GM10248 (cell line): ENCODE data around the gene UBXN1.

ENCODE experiments used
- CTCF ChIA-PET: fragments of 300-600 bp; sonication (Branson Sonifier 250); formaldehyde crosslinking; extraction: SDS; loops from one replicate; lab custom pipeline; 2021; ENCODE audit warnings: antibody characterized with exemption; lab: Yijun Ruan, JAX
- POLR2A ChIA-PET: fragments of 350-650 bp; sonication (Branson Sonifier 250); formaldehyde crosslinking; extraction: SDS; loops from one replicate; lab custom pipeline; 2020; ENCODE audit warnings: antibody characterized with exemption; lab: Yijun Ruan, JAX
- DNase-seq: peaks from one replicate; pipeline ENCODE4 v3.0.0; 2012; ENCODE audit errors: extremely low spot score
- CTCF ChIP-seq: IDR thresholded peaks from 2 replicates; pipeline ENCODE4 v1.5.1; 2012; ENCODE audit warnings: mild to moderate bottlenecking, low read depth; ENCODE audit errors: extremely low read depth, missing control alignments, control extremely low read depth

Gene UBXN1

GRCh38 chr11:62716206-62716605 lies 37.3 kb upstream of the UBXN1 start:
- POLR2A ChIA-PET = no interaction called here
- no peak for DNase-seq
- CTCF ChIA-PET = interaction anchor here (0.7 to 1.2 kb wide), 4 partner anchors 10 to 53 kb away, joined by 3 to 5 read pairs (median 3); partner anchors contain the start of genes HNRNPUL2 and TTC9C
- no peak for TF ChIP-seq CTCF

DNA sequence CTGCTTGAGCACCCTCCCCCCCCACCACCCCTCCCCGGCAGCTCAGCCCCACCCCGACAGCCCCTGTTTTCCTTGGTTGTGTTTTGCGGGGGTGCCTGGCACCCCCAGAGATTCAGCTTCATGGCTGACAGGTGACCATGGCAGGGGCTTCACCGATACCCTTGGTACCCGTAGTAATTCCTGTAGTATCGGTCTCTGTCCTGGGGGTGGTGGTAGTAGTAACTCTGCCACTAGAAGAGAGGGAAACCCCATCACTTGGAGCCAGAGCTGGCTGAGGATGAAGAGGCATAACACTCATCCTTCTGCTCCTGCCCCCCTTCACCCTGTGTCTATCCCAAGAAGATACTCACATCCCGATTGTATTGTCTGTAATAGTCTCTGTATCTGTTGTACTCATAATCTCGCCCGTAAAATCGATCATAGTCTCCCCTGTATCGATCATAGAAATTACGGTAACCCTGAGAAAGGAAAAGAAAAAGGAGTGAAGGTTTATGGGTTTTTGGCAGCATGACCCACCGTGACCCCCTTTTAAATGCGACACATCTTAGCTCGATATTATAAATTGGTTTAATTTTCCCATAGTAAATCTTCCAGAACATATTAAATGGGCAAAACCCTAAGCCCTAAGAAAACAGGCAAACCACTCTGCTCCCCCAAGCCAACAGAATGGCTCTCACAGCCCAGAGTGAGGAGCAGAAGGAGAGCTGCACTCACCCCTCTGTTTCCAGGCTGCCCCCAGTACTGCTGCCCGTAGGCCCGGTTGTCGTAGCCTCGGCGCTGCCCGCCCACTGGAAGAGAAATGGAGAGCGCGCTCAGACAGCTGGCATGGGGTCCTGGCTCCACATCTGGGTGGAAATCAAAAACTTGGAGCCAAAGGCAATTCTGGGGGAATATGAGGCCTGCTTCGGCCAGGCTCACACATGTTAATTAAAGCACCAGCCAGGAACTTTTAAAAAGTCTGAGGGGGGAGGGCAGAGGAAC lies 36.6 kb upstream of the UBXN1 start:
- ChIA-PET CTCF (interaction anchor here (0.7 to 1.2 kb wide), 4 partner anchors 9 to 52 kb away, joined by 3 to 5 read pairs (median 3); partner anchors contain the start of genes HNRNPUL2 and TTC9C), POLR2A (interaction anchor here (0.6 kb wide), 2 partner anchors 12 to 72 kb away, joined by 3 read pairs; partner anchors contain the start of gene TMEM179B)
- TF ChIP-seq CTCF = no peak
- no peak for DNase-seq

GRCh38 chr11:62713343-62713742 lies 34.5 kb upstream of the UBXN1 start:
- TF ChIP-seq CTCF = no peak
- ChIA-PET POLR2A (interaction anchor here (0.7 to 0.8 kb wide), 2 partner anchors 13 to 48 kb away, joined by 4 to 5 read pairs; partner anchors contain the start of genes C11orf98 and CSKMT), CTCF (interaction anchor here (1.0 to 2.8 kb wide), 2 partner anchors 10 to 19 kb away, joined by 3 to 10 read pairs; no protein-coding TSS in a partner anchor)
- no peak for DNase-seq

GRCh38 chr11:62712861-62713260 lies 34.0 kb upstream of the UBXN1 start:
- ChIA-PET POLR2A (no interaction called here), CTCF (interaction anchor here (1.0 to 2.8 kb wide), 2 partner anchors 11 to 19 kb away, joined by 3 to 10 read pairs; no protein-coding TSS in a partner anchor)
- DNase-seq = no peak
- no peak for TF ChIP-seq CTCF

GRCh38 chr11:62712276-62712812 lies 33.5 kb upstream of the UBXN1 start:
- no peak for DNase-seq
- CTCF ChIA-PET = interaction anchor here (1.0 to 2.8 kb wide), 2 partner anchors 11 to 18 kb away, joined by 3 to 10 read pairs; no protein-coding TSS in a partner anchor
- no peak for TF ChIP-seq CTCF

DNA sequence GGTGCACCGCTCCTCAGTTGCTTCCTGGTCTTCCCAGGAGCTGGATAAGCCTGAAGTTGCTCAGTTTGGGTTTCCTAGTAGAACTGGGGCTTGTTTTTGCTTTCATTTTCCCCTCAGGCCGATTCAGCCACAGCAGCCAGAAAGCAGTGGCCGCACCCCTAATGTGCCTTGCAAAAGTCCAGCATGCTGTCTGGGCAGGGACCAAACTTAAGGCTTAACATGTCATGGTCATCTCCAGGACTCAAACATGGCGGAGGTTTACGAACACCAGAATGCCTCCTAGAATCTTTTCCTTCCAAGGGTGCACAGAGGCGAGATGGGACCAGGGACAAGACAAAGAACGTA lies 31.1 kb upstream of the UBXN1 start:
- ChIA-PET POLR2A (interaction anchor here (1.0 to 4.3 kb wide), 6 partner anchors 17 to 131 kb away, joined by 3 to 18 read pairs (median 6); partner anchors contain the start of genes C11orf98, CSKMT, HNRNPUL2 and TMEM179B), CTCF (interaction anchor here (1.0 to 9.1 kb wide), 8 partner anchors 16 to 152 kb away, joined by 3 to 79 read pairs (median 5); partner anchors contain the start of genes HNRNPUL2 and LRRN4CL)
- DNase-seq = no peak
- TF ChIP-seq CTCF = no peak

More at GRCh38 chr11:62712276-62712812, 33.5 kb upstream of the UBXN1 start:
- POLR2A ChIA-PET = no interaction called here
